HG02571 (cell line): ENCODE results near the gene AHNAK2.

ENCODE experiments used
- ATAC-seq: cut with Tn5 transposase; IDR thresholded peaks from one replicate; pipeline ENCODE4 v1.9.1; 2021; ENCODE audit warnings: mild to moderate bottlenecking, moderate library complexity; ENCODE audit not compliant: unreplicated experiment

The AHNAK2 gene

DNA sequence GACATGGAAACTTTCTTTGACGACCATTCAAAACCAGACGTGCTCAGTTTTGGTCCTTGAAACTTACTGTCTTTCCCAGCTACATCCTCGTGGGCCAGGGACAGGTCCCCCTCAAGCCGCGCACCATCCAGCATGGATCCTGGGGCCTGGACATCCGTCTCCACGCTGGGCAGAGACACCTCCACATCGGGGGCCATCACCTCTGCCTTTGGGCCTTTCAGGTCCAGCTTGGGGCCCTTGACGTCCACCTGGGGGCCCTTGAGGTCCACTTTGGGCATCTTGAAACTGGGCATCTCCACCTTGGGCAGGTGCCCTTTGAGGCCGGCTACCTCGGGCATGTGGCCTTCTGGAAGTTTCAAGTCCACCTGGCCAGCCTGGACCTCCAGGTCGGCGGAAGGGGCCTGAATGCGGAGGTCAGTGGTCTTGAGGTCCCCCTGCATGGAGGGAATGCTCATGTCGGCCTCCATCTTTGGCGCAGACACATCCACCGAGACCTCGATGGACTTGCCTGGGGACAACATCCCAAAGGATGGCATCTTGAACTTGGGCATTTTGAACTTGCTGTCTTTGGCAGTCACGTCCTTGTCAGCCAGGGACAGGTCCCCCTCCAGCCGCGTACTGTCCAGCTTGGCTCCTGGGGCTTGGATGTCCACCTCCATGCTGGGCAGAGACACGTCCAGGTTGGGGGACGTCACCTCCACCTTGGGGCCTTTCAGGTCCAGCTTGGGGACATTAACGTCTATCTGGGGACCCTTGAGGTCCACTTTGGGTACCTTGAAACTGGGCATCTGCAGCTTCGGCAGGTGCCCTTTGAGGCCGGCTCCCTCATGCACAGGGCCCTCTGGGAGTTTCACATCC lies 36.4 kb downstream of the AHNAK2 start:
- ATAC-seq = no peak

- no peak for ATAC-seq
These were observed 37.5 kb downstream of the AHNAK2 start for GRCh38 chr14:104940526-104941150.

GRCh38 chr14:104939666-104940410 lies 38.3 kb downstream of the AHNAK2 start:
- ATAC-seq = no peak

DNA sequence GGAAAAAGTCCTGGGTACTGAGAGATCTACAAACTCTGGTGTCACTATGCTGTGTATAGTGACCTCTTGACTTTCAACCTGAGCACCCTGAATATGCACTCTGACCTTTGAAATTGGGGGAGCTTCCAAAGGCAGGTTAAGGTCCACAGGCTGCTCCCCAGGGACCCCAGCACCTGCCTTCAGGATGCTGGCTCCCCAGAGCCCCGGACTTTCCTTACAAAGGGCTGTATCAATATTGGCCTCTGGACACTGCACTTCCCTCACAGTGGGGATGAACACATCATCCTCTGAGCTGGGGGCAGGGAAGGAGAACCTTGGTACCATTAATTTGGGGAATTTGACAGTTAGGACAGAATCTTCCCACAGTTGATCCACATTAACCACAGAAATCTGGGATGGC lies 39.2 kb downstream of the AHNAK2 start:
- ATAC-seq = no peak

DNA sequence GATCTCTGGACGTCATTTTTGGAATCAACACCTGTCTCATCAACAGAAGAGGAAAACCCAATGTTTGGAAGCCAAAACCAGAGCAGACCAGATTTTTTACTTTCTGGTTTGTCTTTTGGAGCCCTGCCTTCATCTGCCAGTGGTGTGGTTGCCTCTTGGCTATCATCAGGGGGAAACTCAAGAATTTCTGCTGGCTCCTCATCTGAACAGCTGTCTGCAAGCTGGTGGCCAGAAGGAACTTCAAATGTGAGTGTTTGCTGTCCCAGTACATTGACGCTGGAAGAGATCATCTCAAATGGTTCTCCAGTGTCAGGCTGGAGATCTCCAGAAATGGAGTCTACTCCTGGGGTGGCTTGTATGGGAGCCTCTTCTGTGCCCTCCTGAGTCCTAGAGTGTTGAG lies 39.7 kb downstream of the AHNAK2 start:
- no peak for ATAC-seq

GRCh38 chr14:104937694-104938365 lies 40.3 kb downstream of the AHNAK2 start:
- no peak for ATAC-seq

GRCh38 chr14:104937161-104937560 lies 41.0 kb downstream of the AHNAK2 start:
- ATAC-seq = no peak

- no peak for ATAC-seq
These were observed 41.6 kb downstream of the AHNAK2 start for GRCh38 chr14:104936361-104937155.

- no peak for ATAC-seq
These were observed 42.2 kb downstream of the AHNAK2 start for GRCh38 chr14:104935955-104936354.

DNA sequence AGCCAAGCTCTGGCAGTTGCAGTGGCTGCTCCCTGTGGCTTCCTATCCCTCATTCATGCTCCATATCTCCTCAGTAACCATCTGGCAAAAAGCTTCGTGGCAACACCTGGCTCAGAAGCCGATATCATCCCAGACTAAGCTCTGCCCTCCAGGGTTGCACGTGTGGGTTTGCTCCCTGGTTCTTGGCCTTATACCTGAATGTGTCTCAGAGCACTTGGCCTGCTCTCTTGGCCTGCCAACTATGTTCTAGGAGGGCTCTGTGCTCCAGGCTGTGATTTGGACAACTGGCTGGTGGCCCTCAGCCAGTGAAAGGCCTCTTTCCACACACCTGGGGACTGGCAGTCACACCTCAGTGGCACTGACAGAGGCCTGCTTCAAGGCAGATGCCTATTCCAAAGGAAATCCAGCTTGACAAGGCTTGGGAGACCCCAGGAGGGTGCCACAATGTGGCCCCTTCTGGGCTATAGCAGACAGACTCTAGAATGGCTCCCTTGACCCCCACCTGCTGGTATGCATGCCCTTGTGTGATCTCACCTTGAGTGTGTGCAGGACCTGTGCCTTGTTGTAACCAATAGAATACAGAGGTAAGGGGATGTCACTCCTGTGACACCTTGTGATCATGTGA lies 43.0 kb downstream of the AHNAK2 start:
- no peak for ATAC-seq

DNA sequence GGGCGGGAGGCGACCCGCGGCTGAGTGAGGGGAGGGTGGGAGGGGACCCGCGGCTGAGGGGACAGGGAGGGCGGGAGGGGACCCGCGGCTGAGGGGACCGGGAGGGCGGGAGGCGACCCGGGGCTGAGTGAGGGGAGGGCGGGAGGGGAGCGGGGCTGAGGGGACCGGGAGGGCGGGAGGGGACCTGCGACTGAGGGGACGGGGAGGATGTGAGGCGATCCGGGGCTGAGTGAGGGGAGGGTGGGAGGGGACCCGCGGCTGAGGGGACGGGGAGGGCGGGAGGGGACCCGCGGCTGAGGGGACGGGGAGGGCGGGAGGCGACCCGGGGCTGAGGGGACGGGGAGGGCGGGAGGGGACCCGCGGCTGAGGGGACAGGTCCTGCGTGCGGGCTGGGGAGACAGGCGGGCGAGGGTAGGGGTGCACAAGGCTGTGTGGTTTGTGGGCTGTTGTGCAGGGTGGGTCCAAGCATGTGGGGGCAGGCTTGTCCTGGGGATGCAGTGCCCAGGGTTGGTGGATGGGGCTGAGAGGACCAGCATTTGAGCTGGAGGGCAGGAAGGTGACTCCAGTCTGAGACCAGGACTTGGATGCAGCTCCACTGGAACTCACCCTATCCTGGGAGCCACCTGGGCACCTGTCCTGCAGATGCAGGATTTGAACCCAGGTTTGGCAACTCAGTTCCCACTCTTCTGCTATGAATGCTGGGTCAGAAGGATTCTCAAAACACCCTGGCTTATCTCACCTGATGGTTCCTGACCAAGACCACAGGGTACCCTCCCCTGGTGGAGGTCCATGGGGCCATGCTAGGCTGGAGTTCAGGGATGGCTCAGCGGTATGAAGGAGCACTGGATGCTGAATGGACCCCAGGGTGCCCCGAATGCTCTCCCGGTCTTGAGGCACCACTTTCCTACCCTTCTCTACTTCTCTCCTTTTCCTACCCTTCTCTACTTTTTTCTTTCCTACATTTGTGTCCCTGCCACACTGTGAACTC lies 44.1 kb downstream of the AHNAK2 start:
- no peak for ATAC-seq

DNA sequence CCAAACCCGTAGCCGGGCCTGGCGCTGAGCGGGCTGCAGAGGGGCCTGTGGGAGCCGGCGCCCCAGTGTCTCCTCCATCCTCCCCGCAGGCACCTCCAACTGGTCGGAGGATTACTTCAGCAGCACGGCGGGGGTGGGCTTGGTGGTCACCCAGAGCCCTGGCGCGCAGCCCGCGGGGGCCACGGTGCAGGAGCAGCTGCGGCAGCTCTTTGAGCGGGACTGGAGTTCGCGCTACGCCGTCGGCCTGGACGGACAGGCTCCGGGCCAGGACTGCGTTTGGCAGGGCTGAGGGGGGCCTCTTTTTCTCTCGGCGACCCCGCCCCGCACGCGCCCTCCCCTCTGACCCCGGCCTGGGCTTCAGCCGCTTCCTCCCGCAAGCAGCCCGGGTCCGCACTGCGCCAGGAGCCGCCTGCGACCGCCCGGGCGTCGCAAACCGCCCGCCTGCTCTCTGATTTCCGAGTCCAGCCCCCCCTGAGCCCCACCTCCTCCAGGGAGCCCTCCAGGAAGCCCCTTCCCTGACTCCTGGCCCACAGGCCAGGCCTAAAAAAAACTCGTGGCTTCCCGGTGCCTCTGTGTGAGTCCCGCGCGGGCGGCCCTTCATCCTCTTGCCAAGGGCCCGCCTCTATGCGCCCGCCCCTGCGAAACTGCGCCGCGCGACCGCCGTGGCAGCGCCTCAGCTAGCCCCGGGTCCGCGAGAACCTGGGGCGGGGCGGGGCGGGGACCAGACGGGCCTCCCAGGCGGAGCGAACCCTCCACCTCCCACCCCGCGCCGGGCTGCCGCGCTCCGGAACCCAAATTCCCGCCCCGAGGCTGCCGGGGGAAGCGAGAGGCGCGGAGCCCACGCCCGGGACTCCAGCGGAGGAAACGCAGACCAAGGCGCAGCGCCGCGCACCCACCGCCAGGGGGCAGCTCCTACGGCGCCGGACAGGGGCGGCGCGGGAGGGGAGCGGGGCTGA lies 45.2 kb downstream of the AHNAK2 start:
- no peak for ATAC-seq

- no peak for ATAC-seq
These were observed 46.2 kb downstream of the AHNAK2 start for GRCh38 chr14:104931771-104932675.

GRCh38 chr14:104931304-104931770 lies 46.8 kb downstream of the AHNAK2 start:
- no peak for ATAC-seq

DNA sequence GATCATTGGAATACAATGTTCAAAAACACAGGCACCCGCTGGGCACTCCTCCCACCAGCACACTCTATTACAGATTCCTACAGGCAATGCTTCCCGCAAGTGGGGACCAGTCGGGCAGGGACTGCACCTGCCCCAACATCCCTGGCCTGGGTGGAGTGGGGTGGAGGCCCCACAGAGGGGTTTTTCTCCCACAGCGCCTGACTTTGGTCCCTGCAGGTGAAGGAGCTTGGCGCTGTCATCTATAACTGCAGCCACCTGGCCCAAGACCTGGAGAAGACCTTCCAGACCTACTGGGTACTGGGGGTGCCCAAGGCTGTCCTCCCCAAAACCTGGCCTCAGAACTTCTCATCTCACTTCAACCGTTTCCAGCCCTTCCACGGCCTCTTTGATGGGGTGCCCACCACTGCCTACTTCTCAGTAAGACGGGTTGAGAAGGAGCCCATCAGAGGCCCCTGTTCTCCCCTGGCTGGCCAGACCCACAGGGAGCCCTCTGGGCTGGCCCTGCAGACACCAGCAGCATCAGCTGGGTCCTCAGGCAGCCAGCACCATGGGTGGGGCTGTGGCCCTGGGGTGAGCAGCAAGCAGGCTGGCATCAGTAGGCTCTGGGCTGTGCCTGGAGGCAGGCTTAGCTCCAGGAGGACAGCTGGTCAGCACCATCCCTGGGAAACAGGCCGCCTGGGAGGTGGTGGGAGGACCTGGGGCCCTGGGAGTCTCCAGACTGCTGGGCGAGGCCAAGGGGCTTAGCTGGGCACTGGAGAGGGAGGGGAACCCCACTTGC lies 47.5 kb downstream of the AHNAK2 start:
- ATAC-seq = no peak
